ENCODE measurements around the gene PLPPR1.

DNA sequence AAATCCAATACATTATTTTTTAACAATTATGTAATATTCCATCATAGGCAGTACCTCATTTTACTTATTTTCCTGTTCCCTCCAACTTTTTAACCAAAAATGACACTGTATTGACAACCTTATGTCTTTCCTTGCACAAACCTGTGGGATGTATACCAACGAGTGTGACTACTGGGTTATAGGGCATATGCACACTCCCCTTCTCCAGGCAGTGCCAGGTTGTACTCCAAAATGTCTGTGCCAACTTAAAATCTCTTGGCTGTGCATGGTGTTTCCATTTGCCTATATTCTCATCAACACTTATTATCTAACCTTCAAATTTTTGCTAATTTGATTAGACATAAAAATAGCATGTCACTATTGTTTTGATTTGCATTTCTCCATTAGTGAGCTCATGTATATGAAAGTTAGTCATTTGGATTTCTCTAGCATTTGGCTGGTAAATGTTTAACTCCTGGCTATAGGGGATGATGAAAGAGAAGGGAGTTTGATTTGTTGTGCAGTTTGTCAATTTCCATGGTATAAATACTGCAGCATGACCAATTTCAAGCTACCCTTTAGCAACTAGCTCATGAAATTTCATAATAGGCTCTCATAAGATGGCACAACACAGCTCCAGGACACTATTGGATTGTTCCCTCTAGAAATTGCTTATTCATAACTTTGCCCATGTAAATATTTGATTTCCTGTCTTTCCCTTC, 226.4 kb downstream of the PLPPR1 start:
- TF ChIP-seq, protein P1, sequence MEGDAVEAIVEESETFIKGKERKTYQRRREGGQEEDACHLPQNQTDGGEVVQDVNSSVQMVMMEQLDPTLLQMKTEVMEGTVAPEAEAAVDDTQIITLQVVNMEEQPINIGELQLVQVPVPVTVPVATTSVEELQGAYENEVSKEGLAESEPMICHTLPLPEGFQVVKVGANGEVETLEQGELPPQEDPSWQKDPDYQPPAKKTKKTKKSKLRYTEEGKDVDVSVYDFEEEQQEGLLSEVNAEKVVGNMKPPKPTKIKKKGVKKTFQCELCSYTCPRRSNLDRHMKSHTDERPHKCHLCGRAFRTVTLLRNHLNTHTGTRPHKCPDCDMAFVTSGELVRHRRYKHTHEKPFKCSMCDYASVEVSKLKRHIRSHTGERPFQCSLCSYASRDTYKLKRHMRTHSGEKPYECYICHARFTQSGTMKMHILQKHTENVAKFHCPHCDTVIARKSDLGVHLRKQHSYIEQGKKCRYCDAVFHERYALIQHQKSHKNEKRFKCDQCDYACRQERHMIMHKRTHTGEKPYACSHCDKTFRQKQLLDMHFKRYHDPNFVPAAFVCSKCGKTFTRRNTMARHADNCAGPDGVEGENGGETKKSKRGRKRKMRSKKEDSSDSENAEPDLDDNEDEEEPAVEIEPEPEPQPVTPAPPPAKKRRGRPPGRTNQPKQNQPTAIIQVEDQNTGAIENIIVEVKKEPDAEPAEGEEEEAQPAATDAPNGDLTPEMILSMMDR (IDR thresholded peaks at IDR 0.05): no peak
- no peak for TF ChIP-seq POLR2A (IDR thresholded peaks at IDR 0.05)
